Thyroid gland (tissue), 4 donors: ENCODE measurements around the gene RCOR1.

ENCODE experiments used
- CTCF ChIP-seq, 6 experiments: fragments of 200-600 bp in 3 of 6; fragments of 450-650 bp in 3 of 6; sonication (generic) in 3 of 6; IDR thresholded peaks; one replicate each; pipeline ENCODE4 v1.5.1; 2016 to 2019; ENCODE audit warnings: antibody characterized with exemption in 6 of 6, mild to moderate bottlenecking in 2 of 6, inconsistent platforms in 1 of 6, moderate library complexity in 1 of 6
- POLR2A ChIP-seq, 2 donors: fragments of 450-650 bp; IDR thresholded peaks; one replicate each; pipeline ENCODE4 v1.6.1; 2017; ENCODE audit warnings: antibody characterized with exemption in 2 of 2, mild to moderate bottlenecking in 2 of 2, moderate library complexity in 1 of 2

- TF ChIP-seq CTCF (IDR thresholded peaks at IDR 0.05), result no peak
- TF ChIP-seq POLR2A (IDR thresholded peaks at IDR 0.05), result no peak
These were observed 107.1 kb downstream of the RCOR1 start for GRCh38 chr14:102699416-102700110.
